DMS53 treated with DMSO at 0.1 percent for 48 hours (cell line): ENCODE results near the gene PLEK2.
A peak's percentile ranks its signal among the peaks of the same experiment; 100 is the strongest.
"Not testable (repeated sequence)": the region's sequence is repeated elsewhere in the genome, so short reads cannot be mapped to it uniquely, and the experiment has no call there.

Experiments
- DNase-seq: peaks from one replicate; lab custom pipeline; 2025; ENCODE audit not compliant: unreplicated experiment; lab: John Stamatoyannopoulos, UW

Gene PLEK2

GRCh38 chr14:67429510-67430205 lies 17.7 kb upstream of the PLEK2 start:
- no peak for DNase-seq

GRCh38 chr14:67428501-67429031 lies 16.6 kb upstream of the PLEK2 start:
- no peak for DNase-seq

GRCh38 chr14:67426983-67427606 lies 15.1 kb upstream of the PLEK2 start:
- DNase-seq = peak; percentile 19

- no peak for DNase-seq
Observed at GRCh38 chr14:67426161-67426560, 14.2 kb upstream of the PLEK2 start.

GRCh38 chr14:67425608-67426007 lies 13.6 kb upstream of the PLEK2 start:
- no peak for DNase-seq

GRCh38 chr14:67424539-67424938 lies 12.6 kb upstream of the PLEK2 start:
- DNase-seq = no peak

- DNase-seq = no peak
Observed at GRCh38 chr14:67423424-67423823, 11.5 kb upstream of the PLEK2 start.

- DNase-seq = no peak
Observed at GRCh38 chr14:67421356-67422224, 9.6 kb upstream of the PLEK2 start.

GRCh38 chr14:67420102-67420739 lies 8.3 kb upstream of the PLEK2 start:
- no peak for DNase-seq

GRCh38 chr14:67418401-67419191 lies 6.6 kb upstream of the PLEK2 start:
- no peak for DNase-seq

- no peak for DNase-seq
Observed at GRCh38 chr14:67417633-67418032, 5.7 kb upstream of the PLEK2 start.

- DNase-seq = no peak
Observed at GRCh38 chr14:67416810-67417209, 4.8 kb upstream of the PLEK2 start.

- no peak for DNase-seq
Observed at GRCh38 chr14:67416085-67416484, 4.1 kb upstream of the PLEK2 start.

- DNase-seq = not testable (repeated sequence)
Observed at GRCh38 chr14:67415610-67416009, 3.6 kb upstream of the PLEK2 start.

- DNase-seq = no peak
Observed at GRCh38 chr14:67413806-67414769, 2.1 kb upstream of the PLEK2 start.

GRCh38 chr14:67411370-67411769 lies 595 bp downstream of the PLEK2 start:
- no peak for DNase-seq

GRCh38 chr14:67410313-67410712 lies 1.7 kb downstream of the PLEK2 start:
- no peak for DNase-seq

GRCh38 chr14:67409461-67409860 lies 2.5 kb downstream of the PLEK2 start:
- DNase-seq = no peak

- DNase-seq = not testable (repeated sequence)
Observed at GRCh38 chr14:67408122-67408801, 3.7 kb downstream of the PLEK2 start.
